A673 (cell line): ENCODE data around the gene COL4A1. TPM values are rescaled to one million over a fixed set of nuclear protein-coding genes. Genes with fewer than 3 reads are reported as not detected.
A peak's percentile ranks its signal among the peaks of the same experiment; 100 is the strongest.

Experiments used
- BruUV-seq: library from RNA; stranded (reverse); fragments of 400-500 nt; replicated peaks from 2 replicates; lab custom pipeline; 2021; lab: Mats Ljungman, UMichigan
- CTCF ChIA-PET: fragments of 300-600 bp; sonication (Branson Sonifier 250); formaldehyde crosslinking; loops from one replicate; lab custom pipeline; 2022; ENCODE audit warnings: antibody characterized with exemption; lab: Charles Lee
- POLR2A ChIA-PET: fragments of 300-600 bp; sonication (Branson Sonifier 250); formaldehyde crosslinking; loops from one replicate; lab custom pipeline; 2022; ENCODE audit warnings: antibody characterized with exemption; ENCODE audit not compliant: low non-redundant PET; lab: Charles Lee
- DNase-seq: peaks from one replicate; pipeline ENCODE4 v3.0.0-alpha.2; 2015; ENCODE audit warnings: low spot score
- H3K27ac ChIP-seq: fragments of 200-600 bp; sonication (generic); 2 replicates; pipeline ENCODE4 v1.5.1; 2016; ENCODE audit warnings: mixed run types, low read depth, mild to moderate bottlenecking, mixed read lengths, antibody characterized with exemption, low read length; ENCODE audit not compliant: poor library complexity, severe bottlenecking
- H3K27me3 ChIP-seq: fragments of 200-600 bp; sonication (generic); replicated peaks from 2 replicates; pipeline ENCODE4 v1.6.1; 2017; ENCODE audit warnings: mixed run types, low read depth, mild to moderate bottlenecking, mixed read lengths, antibody characterized with exemption, low read length; ENCODE audit not compliant: insufficient read depth, poor library complexity
- H3K36me3 ChIP-seq: fragments of 200-600 bp; sonication (generic); 2 replicates; pipeline ENCODE4 v1.6.1; 2016; ENCODE audit warnings: mixed run types, mild to moderate bottlenecking, mixed read lengths, antibody characterized with exemption, low read length; ENCODE audit not compliant: insufficient read depth, poor library complexity, severe bottlenecking
- H3K4me1 ChIP-seq: fragments of 200-600 bp; sonication (generic); 2 replicates; pipeline ENCODE4 v1.6.1; 2017; ENCODE audit warnings: mixed run types, mild to moderate bottlenecking, mixed read lengths, antibody characterized with exemption, low read length; ENCODE audit not compliant: insufficient read depth, poor library complexity, severe bottlenecking
- H3K4me3 ChIP-seq: fragments of 200-600 bp; sonication (generic); 2 replicates; pipeline ENCODE4 v1.5.1; 2016; ENCODE audit warnings: low read depth, mixed run types, mild to moderate bottlenecking, mixed read lengths, low read length; ENCODE audit not compliant: poor library complexity, severe bottlenecking
- H3K9me3 ChIP-seq: fragments of 200-600 bp; sonication (generic); 2 replicates; pipeline ENCODE4 v1.6.1; 2016; ENCODE audit warnings: mixed run types, low read depth, mild to moderate bottlenecking, mixed read lengths, antibody characterized with exemption, low read length; ENCODE audit not compliant: poor library complexity, severe bottlenecking
- CTCF ChIP-seq: fragments of 300-800, 200-600 bp; sonication (generic); conservative IDR thresholded peaks from 2 replicates; pipeline ENCODE4 v1.5.1; 2017; ENCODE audit warnings: low read depth, mild to moderate bottlenecking, antibody characterized with exemption, low read length, moderate library complexity, mixed read lengths
- EZH2 ChIP-seq: fragments of 200-600 bp; sonication (generic); IDR thresholded peaks from 2 replicates; pipeline ENCODE4 v1.6.1; 2017; ENCODE audit warnings: borderline replicate concordance, low read depth, mild to moderate bottlenecking, mixed read lengths, antibody characterized with exemption, low read length; ENCODE audit not compliant: poor library complexity, severe bottlenecking
- intact Hi-C: fragments of 100-400 bp; cut with micrococcal nuclease; formaldehyde crosslinking; loops from one replicate; pipeline ENCODE4 v1.10.0; 2022; ENCODE audit not compliant: unreplicated experiment
- total RNA-seq: library from RNA; stranded (reverse); gene quantifications from 2 replicates; pipeline ENCODE4 v1.2.3, GENCODE V29; 2021

The COL4A1 gene
- total RNA-seq, 1 experiment from 2014 or later = 83.9 TPM

- H3K27me3 ChIP-seq = no peaks in the 10 kb centered on the region
- intact Hi-C loops = no loop called here
- H3K9me3 ChIP-seq = no peaks in the 10 kb centered on the region
- H3K36me3 ChIP-seq = no peaks in the 10 kb centered on the region
- DNase-seq = peak; percentile 18
- BruUV-seq = no TSS peak
- TF ChIP-seq EZH2 = no peak
- peak; percentile 51 for TF ChIP-seq CTCF
- CTCF ChIA-PET = interaction anchor here (1.0 kb wide), 2 partner anchors 137 to 181 kb away, joined by 3 read pairs; no protein-coding TSS in a partner anchor
- POLR2A ChIA-PET = no interaction called here
- peaks cover 16% of the 10 kb centered on the region for H3K4me1 ChIP-seq
- no peak overlapping the region for H3K27ac ChIP-seq
- no peak overlapping the region for H3K4me3 ChIP-seq
These were observed 32.3 kb downstream of the COL4A1 start for GRCh38 chr13:110274687-110275086.

- no peak for TF ChIP-seq CTCF
- TF ChIP-seq EZH2 = no peak
- no peak for DNase-seq
- Histone ChIP-seq H3K4me3 (no peak overlapping the region), H3K36me3 (no peaks in the 10 kb centered on the region), H3K4me1 (peaks cover 16% of the 10 kb centered on the region), H3K9me3 (no peaks in the 10 kb centered on the region), H3K27ac (no peak overlapping the region), H3K27me3 (no peaks in the 10 kb centered on the region)
- BruUV-seq = no TSS peak
- intact Hi-C loops = no loop called here
- ChIA-PET POLR2A (no interaction called here), CTCF (no interaction called here)
These were observed 33.7 kb downstream of the COL4A1 start for GRCh38 chr13:110273254-110273653.

GRCh38 chr13:110272651-110273050 lies 34.3 kb downstream of the COL4A1 start:
- Histone ChIP-seq H3K9me3 (no peaks in the 10 kb centered on the region), H3K36me3 (no peaks in the 10 kb centered on the region), H3K27ac (no peak overlapping the region), H3K4me1 (peaks cover 16% of the 10 kb centered on the region), H3K27me3 (no peaks in the 10 kb centered on the region), H3K4me3 (no peak overlapping the region)
- DNase-seq = no peak
- no TSS peak for BruUV-seq
- POLR2A ChIA-PET = no interaction called here
- CTCF ChIA-PET = no interaction called here
- intact Hi-C loops = no loop called here
- TF ChIP-seq CTCF (no peak), EZH2 (no peak)
